AG04449 (cell line): ENCODE data around the gene MED13L.

Experiments used
- CTCF ChIA-PET: fragments of 350-600 bp; formaldehyde crosslinking; extraction: SDS; loops from one replicate; lab custom pipeline; 2021; ENCODE audit warnings: antibody characterized with exemption; lab: Yijun Ruan, JAX
- POLR2A ChIA-PET: fragments of 400-600, 350-600 bp; formaldehyde crosslinking; extraction: SDS; loops from one replicate; lab custom pipeline; 2020; ENCODE audit warnings: antibody characterized with exemption, inconsistent platforms; lab: Yijun Ruan, JAX
- DNase-seq: peaks from one replicate; pipeline ENCODE4 v3.0.0-alpha.2; 2010; ENCODE audit warnings: low read depth, low spot score
- H3K4me3 ChIP-seq: 2 replicates; pipeline ENCODE4 v1.5.1; 2011; ENCODE audit warnings: low read depth, mild to moderate bottlenecking, control low read depth, low read length
- CTCF ChIP-seq: IDR thresholded peaks from one replicate; pipeline ENCODE4 v1.5.1; 2011; ENCODE audit warnings: mild to moderate bottlenecking, moderate library complexity, low read length, control low read depth, inconsistent platforms; ENCODE audit not compliant: insufficient read depth; ENCODE audit errors: missing control alignments

The MED13L gene

GRCh38 chr12:116299665-116300328 lies 22.3 kb upstream of the MED13L start:
- ChIA-PET POLR2A (no interaction called here), CTCF (interaction anchor here (1.1 kb wide), 1 partner anchor 301 kb away, joined by 3 read pairs; no protein-coding TSS in a partner anchor)
- TF ChIP-seq CTCF, result no peak
- H3K4me3 ChIP-seq, result no peak overlapping the region
- no peak for DNase-seq

DNA sequence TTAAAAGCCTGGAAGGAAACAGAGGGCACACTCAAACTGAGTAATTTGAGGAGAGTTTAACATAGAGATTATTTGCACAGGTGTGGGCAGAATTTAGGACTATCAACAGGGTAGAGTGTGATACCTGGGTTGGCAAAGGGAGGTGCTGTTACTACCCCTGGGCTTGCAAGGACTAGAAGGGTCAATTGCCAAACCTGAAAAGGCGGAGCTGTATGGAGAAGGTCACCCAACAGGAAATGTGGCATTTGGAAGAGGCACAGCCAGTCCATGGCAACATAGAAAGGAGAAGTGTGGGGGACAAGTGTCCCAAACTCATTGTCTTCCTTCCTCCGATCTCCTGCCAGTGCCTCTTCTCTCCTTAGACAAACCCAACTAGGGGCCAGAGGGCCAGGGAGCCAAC lies 21.6 kb upstream of the MED13L start:
- POLR2A ChIA-PET, result no interaction called here
- no peak for DNase-seq
- CTCF ChIA-PET, result interaction anchor here (1.1 kb wide), 1 partner anchor 301 kb away, joined by 3 read pairs; no protein-coding TSS in a partner anchor
- TF ChIP-seq CTCF, result no peak
- no peak overlapping the region for H3K4me3 ChIP-seq

- no peak overlapping the region for H3K4me3 ChIP-seq
- ChIA-PET POLR2A (no interaction called here), CTCF (interaction anchor here (0.5 to 1.1 kb wide), 2 partner anchors 88 to 302 kb away, joined by 3 to 5 read pairs; no protein-coding TSS in a partner anchor)
- DNase-seq, result no peak
- no peak for TF ChIP-seq CTCF
These were observed 21.1 kb upstream of the MED13L start for GRCh38 chr12:116298578-116298977.

GRCh38 chr12:116297224-116297834 lies 19.8 kb upstream of the MED13L start:
- TF ChIP-seq CTCF, result no peak
- DNase-seq, result no peak
- H3K4me3 ChIP-seq, result no peak overlapping the region
- CTCF ChIA-PET, result interaction anchor here (1.5 kb wide), 1 partner anchor 20 kb away, joined by 4 read pairs; the partner anchor contains the start of gene MED13L
- POLR2A ChIA-PET, result no interaction called here

DNA sequence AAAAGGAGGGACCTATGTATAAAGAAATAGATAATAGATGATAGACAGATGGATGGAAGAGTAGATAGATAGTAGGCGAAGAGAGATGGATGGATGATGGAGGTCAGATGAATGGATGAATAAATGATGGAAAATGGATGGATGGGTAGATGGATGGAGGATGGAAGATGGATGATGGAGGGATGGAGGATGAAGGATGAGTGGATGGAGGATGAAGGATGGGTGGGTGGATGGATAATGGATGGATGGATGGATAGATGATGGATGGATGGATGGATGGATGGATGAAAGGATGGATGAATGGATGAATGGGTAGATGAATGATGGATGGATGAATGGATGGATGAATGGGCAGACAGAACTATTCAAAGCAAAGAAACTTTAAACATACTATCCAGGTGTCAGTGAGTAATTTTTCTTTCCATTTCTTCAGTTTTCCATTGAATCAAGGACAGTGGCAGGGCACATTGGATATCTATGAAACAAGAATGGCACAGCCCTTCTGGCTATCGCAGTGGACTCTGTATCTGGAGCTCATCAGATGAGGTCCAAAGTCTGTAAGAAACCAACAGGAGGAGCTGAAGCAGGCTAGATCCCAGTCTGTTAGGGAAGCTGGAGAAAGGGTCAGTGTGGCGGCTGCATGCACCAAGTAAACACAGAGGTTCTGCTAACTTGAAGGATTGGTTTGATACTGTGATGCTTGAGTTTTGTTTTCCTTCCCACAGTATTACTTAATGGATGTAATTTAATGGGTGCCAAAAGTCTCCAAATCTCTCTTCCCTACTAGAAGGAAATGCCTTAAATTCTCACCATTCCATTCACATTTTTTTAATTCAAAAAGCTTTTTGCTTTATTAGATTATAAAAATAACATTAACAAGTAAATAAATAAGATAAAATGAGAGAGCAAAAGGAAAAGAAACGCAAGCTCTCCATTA lies 18.1 kb upstream of the MED13L start:
- CTCF ChIA-PET, result interaction anchor here (1.5 to 1.7 kb wide), 2 partner anchors 12 to 18 kb away, joined by 4 to 8 read pairs; partner anchors contain the start of gene MED13L
- H3K4me3 ChIP-seq, result no peak overlapping the region
- no peak for DNase-seq
- POLR2A ChIA-PET, result interaction anchor here (1.0 kb wide), 1 partner anchor 18 kb away, joined by 3 read pairs; the partner anchor contains the start of gene MED13L
- no peak for TF ChIP-seq CTCF
